DMS 273 treated with DMSO at 0.1 percent for 48 hours (cell line): ENCODE data around the gene GLI3.

ENCODE experiments used
- DNase-seq: peaks from one replicate; lab custom pipeline; 2025; lab: John Stamatoyannopoulos, UW

The GLI3 gene

GRCh38 chr7:41970941-41971340, 266.1 kb downstream of the GLI3 start:
- DNase-seq = no peak

- no peak for DNase-seq
These were observed 267.4 kb downstream of the GLI3 start for GRCh38 chr7:41969561-41970105.

- no peak for DNase-seq
These were observed 269.9 kb downstream of the GLI3 start for GRCh38 chr7:41967156-41967555.

- DNase-seq = no peak
These were observed 271.0 kb downstream of the GLI3 start for GRCh38 chr7:41965951-41966505.

- DNase-seq = no peak
These were observed 271.9 kb downstream of the GLI3 start for GRCh38 chr7:41964849-41965745.

- no peak for DNase-seq
These were observed 272.7 kb downstream of the GLI3 start for GRCh38 chr7:41964183-41964753.

- no peak for DNase-seq
These were observed 280.3 kb downstream of the GLI3 start for GRCh38 chr7:41956705-41957104.

- peak; percentile 62 for DNase-seq
These were observed 280.9 kb downstream of the GLI3 start for GRCh38 chr7:41955893-41956675.

GRCh38 chr7:41955451-41955850, 281.6 kb downstream of the GLI3 start:
- no peak for DNase-seq

GRCh38 chr7:41954976-41955375, 282.0 kb downstream of the GLI3 start:
- no peak for DNase-seq

- no peak for DNase-seq
These were observed 288.5 kb downstream of the GLI3 start for GRCh38 chr7:41948503-41948902.

GRCh38 chr7:41943094-41943577, 293.9 kb downstream of the GLI3 start:
- DNase-seq = no peak

GRCh38 chr7:41942468-41943093, 294.4 kb downstream of the GLI3 start:
- DNase-seq = no peak

- no peak for DNase-seq
These were observed 296.2 kb downstream of the GLI3 start for GRCh38 chr7:41940760-41941343.

- no peak for DNase-seq
These were observed 298.6 kb downstream of the GLI3 start for GRCh38 chr7:41938371-41938770.

GRCh38 chr7:41933427-41933826, 303.6 kb downstream of the GLI3 start:
- DNase-seq = no peak

- no peak for DNase-seq
These were observed 305.8 kb downstream of the GLI3 start for GRCh38 chr7:41931263-41931646.

GRCh38 chr7:41930538-41931262, 306.3 kb downstream of the GLI3 start:
- DNase-seq = no peak

GRCh38 chr7:41928781-41929180, 308.2 kb downstream of the GLI3 start:
- DNase-seq = no peak

GRCh38 chr7:41928166-41928565, 308.8 kb downstream of the GLI3 start:
- no peak for DNase-seq
